Activated CD4-positive, alpha-beta T cell treated with anti-CD3 and anti-CD28 coated beads, Interleukin-2, amount 50 U/mL, for 1 hour (primary cell): ENCODE data around the gene RNU6-1.

Experiments
- DNase-seq: peaks from one replicate; pipeline ENCODE4 v3.0.0-alpha.2; 2020

RNU6-1 gene

DNA sequence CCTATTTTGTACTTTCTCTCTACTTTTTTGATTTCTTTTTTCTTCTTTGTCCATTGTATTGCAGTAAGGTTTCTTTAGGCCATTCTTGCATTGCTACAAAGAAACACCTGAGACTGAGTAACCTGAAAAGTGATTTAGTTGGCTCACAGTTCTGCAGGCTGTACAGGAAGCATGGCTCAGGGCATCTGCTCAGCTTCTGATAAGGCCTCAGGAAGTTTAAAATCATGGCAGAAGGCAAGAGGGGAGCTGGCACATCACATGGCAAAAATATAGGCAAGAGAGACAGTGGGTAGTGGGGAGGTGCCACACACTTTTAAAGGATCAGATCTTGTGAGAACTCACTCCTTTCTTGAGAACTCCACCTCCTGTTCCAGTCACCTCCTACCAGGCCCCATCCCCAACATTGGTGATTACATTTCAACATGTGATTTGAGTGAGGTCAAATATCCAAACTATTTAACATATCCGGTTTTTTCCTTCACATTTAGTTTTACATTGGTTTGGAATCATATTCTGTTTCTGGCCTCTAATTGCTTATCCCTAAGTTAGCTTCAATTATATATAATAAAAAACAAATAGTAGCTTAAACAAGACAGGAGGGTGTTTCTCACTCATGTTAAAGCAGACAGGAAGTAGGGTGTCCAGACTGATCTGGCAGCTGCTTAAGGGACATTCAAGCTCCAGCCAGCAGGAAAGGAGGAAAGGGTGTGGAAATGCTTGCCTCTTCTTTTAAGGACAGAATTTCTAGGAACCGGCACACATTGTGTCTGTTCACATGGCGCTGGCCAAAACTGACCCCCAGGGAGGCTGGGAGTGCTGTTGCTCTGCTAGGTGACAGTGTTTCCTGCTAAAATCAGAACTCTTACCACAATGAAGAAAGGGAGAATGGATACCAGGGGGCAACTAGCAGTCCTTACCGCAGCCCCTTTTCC is 43.4 kb downstream of the RNU6-1 start:
- no peak for DNase-seq

DNA sequence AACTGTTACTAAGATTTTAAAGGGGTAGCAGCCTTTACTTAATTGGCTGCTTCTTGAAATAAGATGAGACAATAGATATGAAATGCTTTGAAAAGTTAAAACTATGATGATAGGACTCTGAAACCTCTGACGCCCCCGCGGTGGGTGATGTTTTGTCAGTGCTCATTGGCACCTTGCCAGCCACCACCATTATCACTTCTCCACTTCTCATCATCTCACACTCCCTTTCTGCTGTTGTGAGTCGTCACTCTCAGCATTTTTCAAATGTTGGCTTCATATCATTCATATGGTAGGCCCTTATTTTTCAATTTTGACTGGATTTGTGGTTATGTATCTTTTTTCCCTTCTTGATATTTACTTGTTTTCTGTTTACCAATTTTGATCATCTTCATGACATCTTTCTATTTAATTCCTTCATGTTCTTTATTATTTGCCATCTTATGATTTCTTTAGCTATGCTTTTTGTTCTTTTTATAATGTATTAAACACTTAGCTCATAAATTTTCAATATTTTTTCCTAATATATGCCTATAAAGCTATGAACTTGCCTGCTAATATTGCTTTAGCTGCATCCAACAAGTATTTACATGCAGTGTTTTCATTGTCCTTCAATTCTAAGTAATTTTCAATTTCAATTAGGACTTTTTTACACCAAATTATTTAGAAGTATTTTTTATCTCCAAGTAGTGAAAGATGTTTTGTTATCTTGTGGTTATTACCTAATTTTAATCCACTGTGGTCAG is 44.8 kb downstream of the RNU6-1 start:
- no peak for DNase-seq

GRCh38 chr15:67792250-67792942 is 47.4 kb downstream of the RNU6-1 start:
- no peak for DNase-seq

DNA sequence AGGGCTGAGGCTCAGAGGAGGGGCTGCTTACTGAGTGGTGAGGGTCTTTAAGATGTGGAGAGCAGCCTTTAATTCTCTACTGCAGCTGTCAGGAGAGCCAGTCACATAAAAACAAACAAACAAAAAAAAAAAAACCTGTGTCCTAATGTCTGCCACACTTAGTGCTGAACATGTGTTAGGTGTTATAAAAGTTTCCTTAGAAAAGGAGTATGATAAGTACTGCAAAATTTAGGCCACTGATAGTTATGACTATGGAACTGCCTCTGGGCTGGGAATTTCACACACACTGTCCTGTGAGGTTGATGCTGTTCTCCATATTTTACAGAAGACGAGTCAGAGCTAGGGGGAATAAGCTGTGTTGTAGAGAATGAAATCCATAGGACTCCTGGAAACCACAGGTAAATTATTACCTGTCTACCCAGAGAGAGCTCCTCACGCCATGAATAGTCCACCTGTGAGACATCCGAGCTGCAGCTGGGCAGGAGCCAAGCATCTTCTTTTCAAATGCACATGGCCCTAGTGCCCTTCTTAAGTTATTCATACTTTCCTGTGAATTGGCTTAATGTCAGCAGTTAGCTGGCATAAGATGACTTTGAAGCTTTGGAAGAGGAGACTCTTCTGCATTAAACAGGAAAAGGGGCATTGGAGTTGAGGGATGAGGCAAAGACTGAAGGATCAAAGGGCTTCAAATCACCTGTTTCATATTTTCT is 49.1 kb downstream of the RNU6-1 start:
- DNase-seq, result no peak
